Transverse colon (tissue), 4 donors: Measurements from ENCODE around the gene NLRC5.

Experiments used
- CTCF ChIP-seq, 5 experiments: fragments of 200-600 bp in 3 of 5; fragments of 450-650 bp in 2 of 5; sonication (generic) in 3 of 5; IDR thresholded peaks; 1 replicate in 2 of 5; 2 replicates in 3 of 5; pipeline ENCODE4 v1.5.1; 2016 to 2017; ENCODE audit warnings: antibody characterized with exemption in 5 of 5, inconsistent platforms in 3 of 5, mild to moderate bottlenecking in 2 of 5, moderate library complexity in 1 of 5
- EP300 ChIP-seq: sonication (generic); formaldehyde crosslinking; IDR thresholded peaks from one replicate; pipeline ENCODE4 v1.6.1; 2017; ENCODE audit warnings: antibody characterized with exemption, low read depth
- POLR2A ChIP-seq: fragments of 450-650 bp; IDR thresholded peaks from one replicate; pipeline ENCODE4 v1.6.1; 2016; ENCODE audit warnings: antibody characterized with exemption, mild to moderate bottlenecking, moderate library complexity
- POLR2AphosphoS5 ChIP-seq, 3 donors: sonication (generic); formaldehyde crosslinking; IDR thresholded peaks; one replicate each; pipeline ENCODE4 v1.6.1; 2016; ENCODE audit warnings: antibody characterized with exemption in 3 of 3

GRCh38 chr16:57071831-57072582, 82.7 kb downstream of the NLRC5 start:
- no peak for TF ChIP-seq POLR2A
- TF ChIP-seq EP300, result no peak
- TF ChIP-seq CTCF (IDR thresholded peaks at IDR 0.05), result no peak
- no peak for TF ChIP-seq POLR2AphosphoS5 (IDR thresholded peaks at IDR 0.05)
